ENCODE measurements around the gene GSTA1. TPM values are rescaled to one million over a fixed set of nuclear protein-coding genes. Genes with fewer than 3 reads are reported as not detected.
"Not testable (repeated sequence)": the region's sequence is repeated elsewhere in the genome, so short reads cannot be mapped to it uniquely, and the experiment has no call there.

The GSTA1 gene
- total RNA-seq, 1 experiment from 2014 or later = not detected

DNA sequence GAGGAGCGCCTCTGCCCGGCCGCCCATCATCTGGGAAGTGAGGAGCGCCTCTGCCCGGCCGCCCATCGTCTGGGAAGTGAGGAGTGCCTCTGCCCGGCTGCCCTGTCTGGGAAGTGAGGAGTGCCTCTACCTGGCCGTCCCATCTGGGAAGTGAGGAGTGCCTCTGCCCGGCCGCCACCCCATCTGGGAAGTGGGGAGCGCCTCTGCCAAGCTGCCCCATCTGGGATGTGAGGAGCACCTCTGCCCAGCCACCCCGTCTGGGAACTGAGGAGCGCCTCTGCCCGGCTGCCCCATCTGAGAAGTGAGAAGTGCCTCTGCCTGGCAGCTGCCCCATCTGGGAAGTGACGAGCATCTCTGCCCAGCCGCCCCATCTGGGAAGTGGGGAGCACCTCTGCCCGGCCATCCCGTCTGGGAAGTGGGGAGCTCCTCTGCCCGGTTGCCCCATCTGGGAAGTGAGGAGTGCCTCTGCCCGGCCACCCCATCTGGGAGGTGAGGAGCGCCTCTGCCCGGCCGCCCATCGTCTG is 21.7 kb upstream of the GSTA1 start:
- not testable (repeated sequence) for H3K4me1 ChIP-seq; DNase-seq; H3K9me3 ChIP-seq (replicated peaks); H3K27ac ChIP-seq; H3K36me3 ChIP-seq; H3K27me3 ChIP-seq; H3K4me3 ChIP-seq

GRCh38 chr6:52821842-52822241 is 18.2 kb upstream of the GSTA1 start:
- H3K4me1 ChIP-seq = no peaks in the 10 kb centered on the region
- no peak overlapping the region for H3K27ac ChIP-seq
- no peaks in the 10 kb centered on the region for H3K9me3 ChIP-seq (replicated peaks)
- DNase-seq = no peak
- H3K36me3 ChIP-seq = no peaks in the 10 kb centered on the region
- no peak overlapping the region for H3K4me3 ChIP-seq
- H3K27me3 ChIP-seq = no peaks in the 10 kb centered on the region

DNA sequence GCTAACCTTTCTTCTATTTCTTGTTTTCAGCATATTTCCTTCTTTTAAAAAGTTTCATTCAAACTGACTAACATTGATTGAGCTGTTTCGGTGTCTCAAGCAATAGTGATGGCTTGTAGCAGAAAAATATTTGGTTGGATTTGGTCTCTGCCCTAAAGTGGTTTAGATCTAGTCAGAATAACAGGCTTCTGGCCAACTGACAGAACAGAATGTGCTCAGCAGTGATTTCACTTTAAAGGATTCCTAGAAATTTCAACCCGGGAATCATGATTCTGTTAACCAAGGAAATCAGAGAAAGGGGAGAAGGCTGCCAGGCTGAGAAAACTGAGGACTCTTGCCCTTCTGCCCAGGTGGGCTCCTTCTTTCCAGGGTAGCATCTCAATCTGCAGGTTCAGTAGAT is 16.6 kb upstream of the GSTA1 start:
- Histone ChIP-seq H3K4me3 (no peak overlapping the region), H3K27me3 (no peaks in the 10 kb centered on the region), H3K4me1 (no peaks in the 10 kb centered on the region), H3K36me3 (no peaks in the 10 kb centered on the region), H3K27ac (no peak overlapping the region), H3K9me3 (replicated peaks) (no peaks in the 10 kb centered on the region)
- DNase-seq = no peak

DNA sequence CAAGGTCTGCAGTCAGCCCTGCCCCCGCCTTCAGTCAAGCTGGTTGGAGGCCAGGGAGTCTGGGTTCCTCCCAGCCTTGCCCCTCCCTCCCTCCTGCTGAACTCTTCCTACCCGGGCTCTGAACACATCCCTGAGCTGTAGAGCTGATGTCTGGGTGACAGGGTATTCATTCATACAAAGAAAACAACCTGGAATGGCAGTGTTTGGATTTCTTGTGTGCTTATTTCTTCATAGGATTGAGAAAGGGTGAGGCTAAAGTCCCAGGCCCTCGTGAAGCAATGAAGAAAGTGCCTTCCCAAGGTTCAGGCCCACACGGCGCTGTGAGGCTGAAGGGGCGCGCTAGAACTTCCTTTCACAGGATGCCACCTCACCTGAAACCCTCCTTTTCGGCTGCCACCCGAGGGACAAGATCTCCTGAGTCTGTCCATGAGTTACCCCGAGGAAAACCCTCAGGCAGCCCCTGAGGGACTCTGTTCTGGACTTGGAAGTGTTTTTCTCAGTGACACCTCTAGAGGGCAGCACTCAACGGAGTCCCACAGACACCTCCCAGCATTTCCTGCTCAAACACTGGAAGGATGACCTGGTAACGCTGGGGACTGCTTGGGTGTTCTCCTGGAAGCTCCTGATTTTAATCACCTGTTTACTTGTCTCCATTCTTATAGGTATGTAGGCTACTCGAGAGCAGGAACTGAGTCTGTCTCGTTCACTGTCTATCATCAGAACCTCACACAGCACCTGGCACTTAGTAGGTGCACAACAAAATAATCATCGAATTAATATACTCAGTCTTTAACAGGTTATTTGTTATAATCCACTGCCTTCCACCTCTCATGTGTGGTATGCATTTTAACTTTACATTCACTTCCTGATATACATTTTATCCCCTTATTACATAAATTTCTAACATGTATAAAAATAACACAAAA is 11.8 kb upstream of the GSTA1 start:
- Histone ChIP-seq H3K27me3 (no peaks in the 10 kb centered on the region), H3K9me3 (replicated peaks) (no peaks in the 10 kb centered on the region), H3K4me3 (no peak overlapping the region), H3K27ac (no peak overlapping the region), H3K36me3 (no peaks in the 10 kb centered on the region), H3K4me1 (no peaks in the 10 kb centered on the region)
- peak; percentile 42 to 70 for DNase-seq

DNA sequence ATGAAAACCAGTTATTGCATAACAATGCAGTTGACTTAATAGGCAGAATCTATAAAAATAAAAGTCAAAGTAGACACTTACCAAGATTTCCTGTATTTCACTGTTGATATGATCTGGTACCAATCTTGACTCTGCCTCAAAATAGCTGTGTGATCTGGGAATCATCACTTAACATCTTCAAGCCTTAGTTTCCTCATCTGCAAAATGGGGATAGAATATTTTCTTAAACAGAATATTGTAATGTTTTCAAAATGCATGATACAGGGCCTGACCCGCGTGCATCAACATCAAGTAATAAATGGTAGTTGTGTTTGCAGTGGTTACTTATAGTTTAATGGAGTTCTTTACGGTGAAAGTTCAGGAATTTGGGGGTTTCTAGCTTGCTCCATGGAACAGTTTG is 10.9 kb upstream of the GSTA1 start:
- not testable (repeated sequence) for H3K36me3 ChIP-seq; H3K4me1 ChIP-seq; H3K27ac ChIP-seq; H3K9me3 ChIP-seq (replicated peaks); H3K27me3 ChIP-seq; DNase-seq; H3K4me3 ChIP-seq

DNA sequence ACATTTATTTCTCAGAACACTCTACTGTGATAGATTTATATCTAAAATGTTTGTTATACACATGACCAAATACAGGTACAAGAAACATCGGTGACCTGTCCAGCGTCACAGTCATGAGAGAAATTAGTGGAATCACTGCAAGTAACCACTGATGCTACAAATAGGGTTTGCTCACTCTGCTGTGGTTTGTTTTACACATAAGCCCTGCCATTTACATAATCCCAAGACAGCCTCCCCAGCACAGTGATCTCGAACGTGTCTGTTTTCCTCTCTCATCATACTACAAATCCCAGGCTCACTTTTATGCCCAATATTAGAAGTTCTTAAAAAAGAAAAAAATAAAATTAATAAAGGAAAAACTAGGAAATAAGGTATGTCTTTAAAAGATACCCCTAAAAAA is 6.2 kb upstream of the GSTA1 start:
- not testable (repeated sequence) for H3K27me3 ChIP-seq; H3K27ac ChIP-seq; H3K4me1 ChIP-seq; H3K36me3 ChIP-seq; H3K9me3 ChIP-seq (replicated peaks); H3K4me3 ChIP-seq; DNase-seq

DNA sequence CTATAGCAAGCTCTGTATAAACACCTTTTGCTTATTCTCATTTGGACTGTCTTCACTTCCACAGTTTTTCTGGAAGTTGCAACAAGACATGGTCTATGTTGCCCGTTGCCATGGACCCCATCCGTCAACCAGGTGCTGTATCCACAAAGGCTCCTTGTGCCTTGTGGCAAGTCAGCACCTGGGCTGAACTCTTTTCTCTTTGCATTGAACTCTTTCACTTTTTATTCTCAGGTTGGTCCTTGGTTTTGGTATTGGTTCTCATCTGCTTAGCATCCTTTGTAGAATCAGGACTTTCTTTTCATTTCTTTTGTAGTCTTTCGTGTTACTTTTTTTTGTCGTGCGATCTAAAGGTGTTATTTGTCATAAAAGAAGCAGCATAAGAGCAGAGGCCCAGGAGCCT is 5.0 kb upstream of the GSTA1 start:
- DNase-seq = no peak
- no peak overlapping the region for H3K4me3 ChIP-seq
- H3K27ac ChIP-seq = no peak overlapping the region
- no peaks in the 10 kb centered on the region for H3K36me3 ChIP-seq
- no peaks in the 10 kb centered on the region for H3K4me1 ChIP-seq
- no peaks in the 10 kb centered on the region for H3K27me3 ChIP-seq
- no peaks in the 10 kb centered on the region for H3K9me3 ChIP-seq (replicated peaks)

GRCh38 chr6:52802806-52803205 is 810 bp downstream of the GSTA1 start:
- H3K27ac ChIP-seq = no peak overlapping the region
- H3K4me1 ChIP-seq = no peaks in the 10 kb centered on the region
- no peak for DNase-seq
- H3K4me3 ChIP-seq = no peak overlapping the region
- H3K27me3 ChIP-seq = no peaks in the 10 kb centered on the region
- H3K36me3 ChIP-seq = no peaks in the 10 kb centered on the region
- H3K9me3 ChIP-seq (replicated peaks) = no peaks in the 10 kb centered on the region

DNA sequence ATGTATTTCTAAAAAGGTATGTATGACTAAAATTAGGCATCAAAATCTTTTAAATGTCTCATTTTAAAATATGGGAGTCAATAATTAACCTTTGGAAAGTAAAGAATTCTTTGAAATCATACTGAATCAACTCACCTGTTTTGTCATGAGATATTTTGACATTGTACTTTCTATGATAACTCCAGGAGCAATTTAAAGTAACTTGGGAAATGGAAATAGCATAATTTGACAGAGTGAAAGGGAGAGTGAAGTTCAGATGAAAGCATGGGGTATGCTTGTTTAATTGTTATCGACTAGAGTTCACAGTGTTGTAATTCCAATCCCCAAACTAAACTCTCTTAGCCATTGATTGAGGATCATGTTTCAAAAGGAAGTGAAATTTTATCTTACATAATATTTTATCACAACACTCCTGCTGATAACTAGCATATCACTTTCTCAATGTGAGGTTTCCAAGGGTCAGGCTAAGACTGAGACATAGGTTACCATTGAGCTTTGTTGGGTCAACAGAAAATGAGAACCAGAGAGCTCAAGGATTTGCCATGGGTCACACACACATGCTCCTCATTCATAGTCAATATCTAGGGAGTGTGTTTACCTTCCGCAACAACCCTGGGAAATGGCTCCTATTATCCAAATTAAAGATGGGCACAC is 2.3 kb downstream of the GSTA1 start:
- H3K4me3 ChIP-seq = no peak overlapping the region
- H3K36me3 ChIP-seq = no peaks in the 10 kb centered on the region
- H3K27ac ChIP-seq = no peak overlapping the region
- H3K27me3 ChIP-seq = no peaks in the 10 kb centered on the region
- H3K9me3 ChIP-seq (replicated peaks) = no peaks in the 10 kb centered on the region
- no peaks in the 10 kb centered on the region for H3K4me1 ChIP-seq
- no peak for DNase-seq

DNA sequence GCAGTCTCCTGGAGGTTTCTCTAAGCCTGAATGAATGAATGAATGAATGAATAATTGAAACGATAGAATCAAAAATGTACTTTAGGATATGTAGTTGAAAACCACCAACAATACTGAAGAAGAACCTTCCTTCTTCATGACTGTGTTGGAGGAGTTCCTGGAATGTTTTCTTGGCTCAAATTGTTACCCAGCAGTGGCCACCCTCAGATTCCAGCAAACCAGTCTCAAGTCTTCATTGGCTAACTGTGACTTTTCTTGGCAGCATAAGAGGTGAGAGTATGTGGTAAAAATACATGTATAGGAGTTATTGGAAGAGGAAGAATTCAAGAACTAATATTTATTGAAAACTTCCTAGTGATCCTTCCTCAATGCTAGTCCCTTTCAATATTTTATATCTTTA is 4.3 kb downstream of the GSTA1 start:
- not testable (repeated sequence) for DNase-seq

DNA sequence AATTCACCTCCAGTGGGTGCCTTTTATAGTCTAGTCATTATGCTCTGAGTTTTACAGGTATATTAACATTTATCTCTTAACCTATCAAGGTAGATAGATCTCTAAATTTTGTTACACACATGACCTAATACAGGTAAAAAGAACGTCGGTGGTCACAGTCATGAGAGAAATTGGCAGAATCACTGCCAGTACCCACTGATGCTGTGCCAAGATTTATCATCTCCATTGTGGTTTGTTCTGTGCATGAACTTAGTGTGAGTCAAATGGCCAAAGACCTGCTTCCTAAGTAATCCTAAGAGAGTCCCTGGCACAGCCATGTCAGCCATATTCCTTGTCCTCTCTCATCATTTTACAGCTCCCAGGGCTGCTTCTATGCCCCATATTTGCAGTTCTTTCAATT is 9.2 kb downstream of the GSTA1 start:
- not testable (repeated sequence) for H3K36me3 ChIP-seq; DNase-seq; H3K27me3 ChIP-seq; H3K4me3 ChIP-seq; H3K27ac ChIP-seq; H3K9me3 ChIP-seq (replicated peaks); H3K4me1 ChIP-seq

More for the DNA sequence above, 4.3 kb downstream of the GSTA1 start:
- H3K9me3 ChIP-seq (replicated peaks); H3K27me3 ChIP-seq; H3K4me3 ChIP-seq; H3K4me1 ChIP-seq; H3K36me3 ChIP-seq; H3K27ac ChIP-seq: not testable (repeated sequence)

DNA sequence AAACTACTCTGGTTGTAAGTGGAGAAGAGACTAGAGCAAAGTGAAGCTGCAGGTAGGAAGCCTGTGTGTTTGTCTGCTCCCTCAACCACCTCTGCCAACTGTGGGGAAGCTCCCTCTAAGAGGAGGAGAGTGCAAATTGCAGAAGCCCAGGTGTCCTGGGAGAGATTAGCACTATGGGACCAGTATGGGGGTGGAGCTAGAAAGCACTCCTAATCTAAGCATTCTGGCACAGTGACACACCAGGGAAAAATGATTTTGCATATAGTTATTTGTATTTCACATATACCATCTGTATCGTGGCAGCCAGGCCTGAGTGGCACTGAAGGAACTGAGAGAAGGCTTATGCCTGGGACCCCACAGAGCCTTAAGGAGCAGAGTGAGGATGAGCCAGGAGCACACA is 12.8 kb downstream of the GSTA1 start:
- Histone ChIP-seq H3K4me3 (no peak overlapping the region), H3K4me1 (no peaks in the 10 kb centered on the region), H3K36me3 (no peaks in the 10 kb centered on the region), H3K27ac (no peak overlapping the region), H3K9me3 (replicated peaks) (no peaks in the 10 kb centered on the region), H3K27me3 (no peaks in the 10 kb centered on the region)
- DNase-seq = no peak

GRCh38 chr6:52789658-52790057 is 14.0 kb downstream of the GSTA1 start:
- not testable (repeated sequence) for H3K36me3 ChIP-seq; H3K4me1 ChIP-seq; H3K4me3 ChIP-seq; H3K27ac ChIP-seq; DNase-seq; H3K27me3 ChIP-seq; H3K9me3 ChIP-seq (replicated peaks)

- no peaks in the 10 kb centered on the region for H3K9me3 ChIP-seq (replicated peaks)
- no peak for DNase-seq
- no peaks in the 10 kb centered on the region for H3K27me3 ChIP-seq
- H3K36me3 ChIP-seq = no peaks in the 10 kb centered on the region
- no peaks in the 10 kb centered on the region for H3K4me1 ChIP-seq
- H3K4me3 ChIP-seq = no peak overlapping the region
- no peak overlapping the region for H3K27ac ChIP-seq
Measured at GRCh38 chr6:52788478-52788877, 15.1 kb downstream of the GSTA1 start.

GRCh38 chr6:52787917-52788316 is 15.7 kb downstream of the GSTA1 start:
- no peaks in the 10 kb centered on the region for H3K36me3 ChIP-seq
- H3K4me1 ChIP-seq = no peaks in the 10 kb centered on the region
- no peak overlapping the region for H3K4me3 ChIP-seq
- no peaks in the 10 kb centered on the region for H3K27me3 ChIP-seq
- no peak overlapping the region for H3K27ac ChIP-seq
- no peak for DNase-seq
- H3K9me3 ChIP-seq (replicated peaks) = no peaks in the 10 kb centered on the region

Measured in SJCRH30 (cell line).